Measurements from ENCODE around the gene LFNG. TPM values are rescaled to one million over a fixed set of nuclear protein-coding genes. Genes with fewer than 3 reads are reported as not detected.

LFNG gene
- polyA plus RNA-seq, 1 donor, result 21.3 TPM

DNA sequence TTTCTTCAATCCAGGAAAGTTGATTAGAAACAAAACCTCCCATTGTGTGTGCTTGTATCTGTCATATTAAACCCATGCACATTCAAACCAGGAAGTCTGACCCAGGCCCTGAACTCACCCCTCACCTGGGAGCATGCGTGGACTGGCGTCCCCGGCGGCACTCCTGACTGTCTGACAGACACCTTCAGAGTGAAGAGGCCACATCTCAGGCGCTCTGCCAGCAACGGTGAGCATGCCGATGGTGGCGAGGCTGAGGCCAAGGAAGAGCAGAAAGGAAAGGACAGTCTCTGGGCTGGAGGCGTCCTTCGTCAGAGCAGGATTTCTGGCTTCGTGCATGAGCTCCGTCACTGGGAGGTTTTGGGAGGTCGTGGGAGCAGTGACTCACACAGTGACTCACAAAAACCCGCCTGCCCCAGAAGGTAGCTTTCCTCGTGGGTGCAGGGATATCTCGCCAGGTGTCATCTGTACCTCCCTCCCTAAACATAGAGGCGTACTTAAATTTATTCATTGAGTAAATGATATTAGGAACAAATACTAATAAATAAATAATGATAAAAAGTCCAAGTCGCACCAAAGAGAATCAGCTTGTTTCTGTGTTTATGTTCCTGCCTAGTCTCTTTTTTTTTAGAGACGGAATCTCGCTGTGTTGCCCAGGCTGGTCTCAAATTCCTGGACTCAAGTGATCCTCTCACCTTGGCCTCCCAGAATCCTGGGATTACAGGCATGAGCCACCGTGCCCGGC, 52.7 kb downstream of the LFNG start:
- DNase-seq, result no peak

DNA sequence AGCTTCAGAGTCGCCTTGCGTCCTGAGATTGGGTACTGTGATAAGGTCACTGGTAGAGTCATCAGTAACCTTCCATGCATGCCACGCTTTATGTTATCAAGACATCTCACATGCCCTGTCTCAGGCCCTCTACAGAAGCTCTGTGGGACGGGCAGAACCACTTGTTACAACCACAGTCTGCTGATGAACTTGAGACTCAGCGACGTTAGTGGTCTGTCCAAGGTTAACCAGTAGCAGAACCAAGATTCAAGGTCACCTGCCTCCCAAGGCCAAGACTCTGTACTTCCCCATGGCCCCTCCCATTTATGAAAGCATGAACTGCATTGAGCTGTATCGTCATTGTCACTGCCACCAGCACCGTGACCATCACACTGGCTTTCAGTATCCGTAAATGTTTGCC, 54.2 kb downstream of the LFNG start:
- DNase-seq, result no peak

DNA sequence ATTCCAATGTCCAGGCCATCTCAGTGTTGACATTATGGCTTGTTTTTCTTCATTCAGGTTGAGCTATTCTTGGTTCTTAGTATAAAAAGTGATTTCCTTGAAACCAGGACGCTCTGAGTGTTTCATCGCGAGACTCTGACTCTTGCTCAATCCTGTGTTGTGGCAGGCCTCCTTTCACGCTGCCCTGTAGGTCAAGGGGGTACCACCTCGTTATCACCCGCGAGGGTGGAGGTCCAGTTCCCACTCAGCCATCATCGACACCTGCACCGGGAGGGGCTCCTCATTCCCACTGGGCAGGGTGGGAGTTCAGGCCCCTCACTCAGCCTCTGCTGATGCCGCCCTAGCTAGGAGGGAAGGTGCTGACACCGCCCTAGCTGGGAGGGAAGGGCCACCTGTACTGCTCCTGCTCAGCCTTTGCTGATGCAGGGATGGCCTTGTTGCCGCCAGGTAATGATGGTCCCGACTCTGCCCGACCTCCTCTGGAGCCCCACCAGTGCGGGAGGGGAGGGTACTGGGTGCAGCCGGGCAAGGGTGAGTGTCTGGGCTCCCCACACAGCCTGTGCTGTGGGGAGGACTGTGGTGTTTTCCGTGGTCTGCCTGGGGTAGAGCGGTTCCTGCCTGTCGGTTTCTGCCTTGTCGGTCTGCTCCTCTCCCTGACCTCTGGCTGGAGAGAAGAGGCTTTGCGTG, 55.6 kb downstream of the LFNG start:
- DNase-seq, result no peak

DNA sequence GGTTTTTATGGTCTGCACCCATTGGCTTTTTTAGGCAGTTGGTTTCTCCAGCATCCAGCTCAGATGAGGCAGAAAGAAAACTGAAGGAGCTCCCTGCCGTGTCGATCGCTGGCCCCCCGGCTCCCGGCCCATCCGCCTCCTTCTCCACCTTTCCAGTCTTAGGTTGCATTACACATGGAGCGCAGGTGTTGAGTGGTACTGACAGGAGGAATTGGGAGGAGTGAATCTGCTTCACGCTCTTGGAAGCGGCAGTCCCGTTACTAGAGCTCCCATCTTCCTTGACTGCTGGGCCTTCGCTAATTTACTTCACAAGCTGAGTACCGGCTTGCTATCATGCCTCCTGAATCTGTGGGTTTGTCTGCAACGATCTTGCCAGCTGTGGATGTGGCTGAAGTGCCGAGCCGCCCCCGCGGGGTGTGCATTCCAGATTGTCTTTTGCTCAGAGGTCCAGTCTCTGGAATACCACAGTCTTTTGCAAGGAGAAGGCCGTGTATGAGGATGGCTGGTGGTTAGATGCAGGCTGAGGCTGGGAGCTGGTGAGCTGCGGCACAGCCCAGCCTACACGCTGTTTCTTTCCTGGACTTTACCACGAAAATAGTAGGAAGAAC, 56.3 kb downstream of the LFNG start:
- no peak for DNase-seq

GRCh38 chr7:2576742-2577491, 57.3 kb downstream of the LFNG start:
- no peak for DNase-seq

Other genes with a start within 250 kb of the LFNG start
- 29.4 TPM for gene SNX8, start 205.3 kb upstream of the LFNG start, polyA plus RNA-seq (ENCODE audit: insufficient read length)
- 110 TPM for gene EIF3B, start 164.9 kb upstream of the LFNG start, polyA plus RNA-seq (ENCODE audit: insufficient read length)
- gene CHST12, start 116.2 kb upstream of the LFNG start, polyA plus RNA-seq (ENCODE audit: insufficient read length), result 10.9 TPM
- gene GRIFIN, start 43.4 kb upstream of the LFNG start, polyA plus RNA-seq (ENCODE audit: insufficient read length), result not detected
- gene BRAT1, start 35.8 kb downstream of the LFNG start, polyA plus RNA-seq (ENCODE audit: insufficient read length), result 25.9 TPM
- 5.9 TPM for gene IQCE, start 39.2 kb downstream of the LFNG start, polyA plus RNA-seq (ENCODE audit: insufficient read length)
- 83.4 TPM for gene TTYH3, start 112.2 kb downstream of the LFNG start, polyA plus RNA-seq (ENCODE audit: insufficient read length)
- gene AMZ1, start 168.4 kb downstream of the LFNG start, polyA plus RNA-seq (ENCODE audit: insufficient read length), result 0.67 TPM

All from hindlimb muscle (tissue), 1 donor.